EH (cell line): ENCODE measurements around the gene FAM170A.
A peak's percentile ranks its signal among the peaks of the same experiment; 100 is the strongest.

Experiments used
- DNase-seq: peaks from one replicate; pipeline ENCODE4 v3.0.0-alpha.2; 2015; ENCODE audit warnings: low read depth

Gene FAM170A

DNA sequence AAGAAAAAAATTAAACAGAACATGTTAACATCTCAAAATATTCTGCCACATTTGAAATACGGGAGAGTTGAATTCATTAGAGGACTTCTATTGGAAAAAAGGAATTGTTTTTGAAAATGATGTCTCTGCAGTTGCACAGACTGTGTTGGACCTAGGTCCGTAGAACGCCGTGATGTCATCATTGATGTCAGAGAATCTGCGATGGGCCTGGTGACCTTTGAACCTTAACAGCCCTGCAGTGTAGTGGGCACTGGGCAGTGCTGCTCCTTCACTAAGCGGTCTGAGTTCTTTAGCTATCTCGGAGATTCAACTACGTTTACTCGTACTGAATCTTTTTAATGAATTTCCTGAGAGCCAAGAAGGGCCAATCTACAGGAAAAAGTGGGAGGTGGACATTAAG, at the start of gene FAM170A:
Gene FAM170A, plus strand, starts transcription at position 220 of the 400 bp plus-strand sequence. CDS start 211 bp downstream, outside the sequence.
- DNase-seq, result no peak

DNA sequence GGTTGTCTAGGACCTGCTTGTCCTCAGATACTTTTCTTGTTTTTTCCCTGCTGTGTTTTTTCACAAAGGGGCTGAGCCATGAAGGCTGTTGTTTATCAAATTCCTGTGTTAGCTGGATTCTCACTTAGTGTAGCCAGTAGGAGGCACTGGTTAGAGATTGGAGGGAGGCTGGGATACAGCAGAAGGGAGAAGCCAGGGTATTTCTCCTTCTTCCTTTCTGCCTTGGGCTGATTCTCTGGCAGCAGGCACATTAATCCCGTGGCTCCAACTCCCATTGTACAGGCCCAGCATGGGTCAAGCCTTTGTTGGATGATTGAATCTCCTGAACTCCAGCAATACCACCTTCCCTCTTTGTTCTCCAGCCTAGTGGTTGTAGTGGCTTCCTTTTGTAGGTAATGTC, 46.4 kb upstream of the FAM170A start:
- no peak for DNase-seq

- peak; percentile 7 for DNase-seq
Measured at GRCh38 chr5:119583684-119584083, 45.7 kb upstream of the FAM170A start.

GRCh38 chr5:119596046-119596445, 33.3 kb upstream of the FAM170A start:
- DNase-seq, result no peak

DNA sequence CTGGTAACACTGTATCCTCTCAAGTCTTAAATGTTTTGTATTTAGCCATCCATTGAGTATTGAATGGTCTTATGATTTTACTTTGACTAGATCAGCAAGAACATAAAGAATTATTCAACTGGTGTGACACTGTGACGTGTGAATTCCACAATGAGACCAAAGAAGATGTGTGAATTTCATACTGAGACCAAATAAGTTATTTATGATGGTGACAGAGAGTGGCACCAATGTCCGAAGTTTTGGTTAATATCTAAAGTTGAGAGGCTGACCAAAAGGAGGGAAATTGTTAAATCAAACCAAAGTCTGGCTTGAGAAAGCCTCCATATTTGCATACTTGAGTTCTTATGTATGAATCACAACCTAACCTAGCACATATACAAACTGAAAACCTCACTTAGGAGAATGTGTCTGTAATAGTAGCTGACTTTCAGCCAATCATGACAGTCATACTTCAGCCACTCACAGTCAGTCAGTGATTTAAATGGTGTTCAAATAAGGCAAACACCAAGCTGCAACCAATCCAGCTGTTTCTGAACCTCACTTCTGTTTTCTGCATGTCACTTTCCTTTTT, 31.5 kb upstream of the FAM170A start:
- DNase-seq, result no peak

DNA sequence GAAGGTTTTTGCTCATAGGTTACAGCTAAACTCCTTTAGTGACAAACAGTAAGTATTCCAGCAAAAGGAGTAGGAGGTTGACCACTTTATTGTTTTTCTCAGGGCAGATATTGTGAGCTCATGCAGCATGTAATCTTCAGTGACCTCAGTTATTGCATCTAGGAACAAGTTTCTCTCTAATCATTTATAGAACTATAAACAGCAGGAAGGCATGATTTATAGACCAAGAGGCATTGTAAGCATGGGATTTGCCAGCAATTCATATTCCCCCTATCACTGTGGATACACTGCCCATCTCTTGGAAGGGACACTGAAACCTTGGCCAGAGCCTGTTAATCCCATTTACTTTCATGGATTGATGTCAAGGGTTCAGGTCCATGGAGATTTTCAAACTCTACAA, 15.4 kb upstream of the FAM170A start:
- no peak for DNase-seq

- no peak for DNase-seq
Measured at GRCh38 chr5:119614838-119615237, 14.5 kb upstream of the FAM170A start.

- no peak for DNase-seq
Measured at GRCh38 chr5:119626086-119626485, 3.3 kb upstream of the FAM170A start.

GRCh38 chr5:119630752-119631440, 1.5 kb downstream of the FAM170A start:
- no peak for DNase-seq

GRCh38 chr5:119631660-119632059, 2.3 kb downstream of the FAM170A start:
- no peak for DNase-seq

DNA sequence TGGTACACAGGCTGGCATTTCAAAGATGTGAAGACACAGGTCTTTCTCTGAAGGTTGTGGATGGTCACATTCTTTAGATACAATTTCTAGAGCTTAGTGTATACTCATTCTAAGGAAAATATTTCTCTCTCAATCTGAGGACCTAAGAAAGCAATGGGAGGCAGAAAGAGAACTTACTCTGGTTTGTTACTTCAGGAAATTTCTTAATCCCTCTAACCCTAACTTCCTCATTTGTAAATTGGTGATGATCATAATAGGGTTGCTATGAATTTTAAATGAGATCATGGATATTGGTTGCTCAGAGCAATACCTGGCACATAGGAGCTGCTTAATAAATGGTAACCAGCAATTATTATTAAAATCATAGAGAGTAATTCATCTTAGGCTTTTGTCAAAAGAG, 22.1 kb downstream of the FAM170A start:
- no peak for DNase-seq

DNA sequence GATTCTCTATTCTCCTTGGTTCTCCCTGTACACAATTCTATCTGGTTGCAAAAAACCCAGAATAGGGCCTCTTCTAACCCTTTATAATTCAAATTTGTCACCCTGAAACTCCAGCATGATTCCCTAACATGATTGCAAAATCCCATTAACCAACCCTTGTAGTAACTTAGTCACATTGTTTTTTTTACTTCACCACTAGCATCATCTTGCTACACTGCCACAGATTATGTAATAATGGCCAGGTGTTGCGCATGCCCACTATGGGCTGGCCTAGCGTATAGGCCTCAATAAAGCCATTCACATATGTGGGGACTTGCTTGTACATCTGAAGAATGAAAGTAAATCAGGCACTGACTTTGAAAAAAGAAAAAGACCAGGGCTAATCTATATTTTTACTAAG, 25.7 kb downstream of the FAM170A start:
- DNase-seq, result peak; percentile 3

- DNase-seq, result no peak
Measured at GRCh38 chr5:119656023-119656422, 26.7 kb downstream of the FAM170A start.

DNA sequence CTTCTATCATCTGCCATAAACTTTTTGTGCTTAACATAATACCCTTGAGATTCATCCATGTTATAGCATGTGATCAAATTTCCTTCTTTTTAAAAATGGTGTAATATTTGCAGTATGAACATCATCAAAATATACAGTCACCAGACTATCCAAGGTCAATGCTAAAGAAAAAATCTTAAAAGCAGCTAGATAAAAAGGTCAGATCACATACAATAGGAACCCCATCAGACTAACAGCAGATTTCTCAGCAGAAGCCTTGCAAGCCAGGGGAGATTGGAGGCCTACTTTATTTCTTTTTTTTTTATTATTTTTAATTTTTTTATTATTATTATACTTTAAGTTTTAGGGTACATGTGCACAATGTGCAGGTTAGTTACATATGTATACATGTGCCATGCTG, 37.2 kb downstream of the FAM170A start:
- DNase-seq, result no peak

- no peak for DNase-seq
Measured at GRCh38 chr5:119678351-119679028, 49.1 kb downstream of the FAM170A start.

GRCh38 chr5:119680080-119680479, 50.7 kb downstream of the FAM170A start:
- no peak for DNase-seq

DNA sequence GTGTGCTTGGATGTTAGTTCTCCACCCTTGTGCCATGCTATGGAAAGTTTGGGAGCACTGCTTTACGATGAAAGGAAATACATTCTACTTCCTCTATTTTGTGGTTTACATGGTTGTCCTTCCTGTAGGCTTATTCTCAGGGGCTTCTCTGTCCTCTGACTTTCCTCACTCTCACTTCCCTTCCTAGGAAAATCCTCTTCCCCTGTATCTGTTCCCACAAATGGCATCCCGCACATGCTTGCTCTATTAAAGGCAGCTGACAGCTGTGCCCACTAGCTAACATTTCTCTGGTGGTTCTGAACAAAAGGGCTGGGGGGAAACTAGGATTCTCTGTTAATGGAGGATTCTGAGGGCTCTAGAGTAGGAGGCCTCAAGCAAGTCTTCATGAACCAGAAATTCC, 52.4 kb downstream of the FAM170A start:
- no peak for DNase-seq

DNA sequence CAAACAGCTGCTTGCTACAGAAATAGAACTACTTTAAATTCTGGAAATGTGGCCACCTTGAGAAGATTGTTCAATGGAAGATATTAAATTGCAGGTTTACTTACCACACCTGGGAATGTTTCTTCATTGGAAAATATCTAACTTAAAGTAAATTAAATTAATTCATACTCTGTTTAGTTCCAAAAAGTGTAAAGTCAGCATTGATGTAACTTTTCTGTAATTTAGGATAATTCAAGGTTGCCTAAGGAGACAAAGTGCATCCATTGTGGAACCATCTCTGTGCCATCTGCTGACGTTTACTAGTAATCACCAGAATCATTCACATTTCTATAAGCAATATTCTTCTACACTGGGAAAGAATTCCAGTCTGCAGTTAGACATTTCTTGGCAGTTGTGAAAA, 53.0 kb downstream of the FAM170A start:
- DNase-seq, result no peak
